GM18526 (cell line): ENCODE measurements around the gene MS4A8.

Experiments used
- POLR2A ChIP-seq: IDR thresholded peaks from 3 replicates; pipeline ENCODE4 v1.6.1; 2011; ENCODE audit not compliant: insufficient read length; ENCODE audit errors: extremely low read depth

MS4A8 gene

GRCh38 chr11:60718524-60719316, 19.3 kb downstream of the MS4A8 start:
- no peak for TF ChIP-seq POLR2A

- no peak for TF ChIP-seq POLR2A
Observed at GRCh38 chr11:60719391-60719790, 20.0 kb downstream of the MS4A8 start.

DNA sequence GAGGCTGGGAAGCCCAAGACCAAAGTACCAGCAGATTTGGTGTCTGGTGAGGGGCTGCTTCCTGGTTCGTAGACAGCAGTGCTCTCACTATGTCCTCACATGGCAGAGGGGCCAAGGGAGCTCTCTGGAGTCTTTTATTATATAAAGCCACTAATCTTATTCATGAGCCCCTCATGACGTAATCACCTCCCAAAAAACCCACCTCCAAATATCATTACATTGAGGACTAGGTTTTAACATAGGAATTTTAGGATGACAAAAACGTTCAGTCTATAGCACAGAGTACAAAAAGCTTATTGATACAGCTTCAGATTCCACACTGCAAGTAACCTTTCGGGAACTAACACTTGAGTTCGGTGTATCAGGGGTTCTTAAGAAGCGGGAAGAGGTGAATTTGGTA, 21.0 kb downstream of the MS4A8 start:
- no peak for TF ChIP-seq POLR2A

GRCh38 chr11:60724420-60724819, 25.0 kb downstream of the MS4A8 start, which contains the start of gene MS4A18:
TSS of gene MS4A18 (plus strand) at chr11:60724720.
- TF ChIP-seq POLR2A = no peak

GRCh38 chr11:60725592-60725991, 26.2 kb downstream of the MS4A8 start:
- TF ChIP-seq POLR2A = no peak

DNA sequence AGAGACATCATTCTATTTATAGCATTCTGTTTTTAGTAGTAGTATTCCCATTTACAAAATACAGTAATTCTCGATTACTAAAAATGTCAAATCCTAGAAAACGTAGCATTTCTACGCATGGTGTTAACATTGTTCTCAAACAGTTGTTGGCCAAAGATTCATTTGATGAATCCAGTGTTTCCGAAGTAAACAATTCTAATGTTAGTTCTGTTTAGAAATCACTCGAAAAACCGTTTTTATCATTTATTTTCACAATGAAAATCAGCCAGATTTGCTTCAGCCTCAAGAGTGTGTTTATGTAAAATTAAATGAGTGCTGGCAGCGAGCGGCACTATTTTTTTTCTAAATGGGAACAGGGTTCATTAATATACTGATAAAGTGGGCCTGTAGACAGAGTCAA, 32.2 kb downstream of the MS4A8 start:
- no peak for TF ChIP-seq POLR2A

- TF ChIP-seq POLR2A = no peak
Observed at GRCh38 chr11:60734279-60734678, 34.9 kb downstream of the MS4A8 start.

DNA sequence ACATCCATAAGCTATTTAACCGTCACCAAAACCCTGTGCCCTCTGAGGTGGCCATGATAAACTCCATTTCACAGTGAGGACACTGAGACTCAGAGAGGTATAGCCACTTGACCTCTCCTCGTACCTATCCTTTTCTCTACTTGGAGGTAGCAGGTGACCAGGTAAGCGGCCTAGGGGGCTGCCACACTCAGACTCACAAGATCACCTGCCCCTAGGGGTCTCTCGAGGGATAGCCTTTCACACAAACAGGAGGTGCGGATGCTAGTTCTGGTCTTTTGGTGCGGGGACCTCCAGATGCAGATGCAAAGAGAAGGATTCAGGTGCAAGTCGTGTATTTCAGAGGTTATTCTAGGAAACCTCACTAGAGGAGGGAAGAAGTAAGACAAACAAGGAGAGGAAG, 39.7 kb downstream of the MS4A8 start:
- TF ChIP-seq POLR2A = no peak

DNA sequence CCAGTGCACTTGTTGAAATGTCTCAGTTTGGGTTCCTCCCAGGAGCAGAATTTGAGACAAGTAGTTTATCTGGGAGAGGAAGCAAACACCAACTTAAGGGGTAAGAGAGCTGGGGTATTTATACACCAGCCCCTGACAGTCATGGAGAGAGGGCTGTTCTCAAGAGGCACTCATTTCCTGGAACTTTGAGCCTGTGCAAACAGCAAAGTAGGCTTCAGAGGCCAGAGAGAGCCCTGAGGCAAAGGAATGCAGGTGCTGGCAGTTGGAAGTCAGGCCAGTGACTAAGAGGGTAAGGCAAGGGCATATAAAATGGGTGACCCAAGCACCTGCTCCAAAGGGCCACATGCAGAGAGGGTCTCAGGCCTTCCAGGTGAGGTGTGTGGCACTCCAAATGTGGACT, 41.2 kb downstream of the MS4A8 start:
- TF ChIP-seq POLR2A = no peak

DNA sequence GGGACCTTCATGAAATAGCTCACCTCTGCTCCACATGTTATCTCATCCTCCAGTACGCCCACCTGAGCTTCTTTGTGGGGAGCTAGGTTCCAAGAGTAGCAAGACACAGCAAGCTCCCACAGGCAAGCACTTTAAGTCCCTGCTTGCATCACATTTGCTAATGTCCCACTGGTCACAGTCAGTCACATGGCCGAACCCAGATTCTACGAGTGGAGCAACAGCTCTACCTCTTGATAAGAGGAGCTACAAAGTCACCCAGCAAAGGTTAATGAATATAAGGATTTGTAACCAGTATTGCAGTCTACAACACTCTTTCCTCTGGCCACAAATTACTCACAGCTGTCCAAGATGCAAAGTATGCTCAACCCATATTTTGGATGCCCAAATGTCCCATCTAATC, 42.0 kb downstream of the MS4A8 start:
- TF ChIP-seq POLR2A = no peak

- no peak for TF ChIP-seq POLR2A
Observed at GRCh38 chr11:60743058-60743457, 43.6 kb downstream of the MS4A8 start.

- no peak for TF ChIP-seq POLR2A
Observed at GRCh38 chr11:60744114-60744513, 44.7 kb downstream of the MS4A8 start.

DNA sequence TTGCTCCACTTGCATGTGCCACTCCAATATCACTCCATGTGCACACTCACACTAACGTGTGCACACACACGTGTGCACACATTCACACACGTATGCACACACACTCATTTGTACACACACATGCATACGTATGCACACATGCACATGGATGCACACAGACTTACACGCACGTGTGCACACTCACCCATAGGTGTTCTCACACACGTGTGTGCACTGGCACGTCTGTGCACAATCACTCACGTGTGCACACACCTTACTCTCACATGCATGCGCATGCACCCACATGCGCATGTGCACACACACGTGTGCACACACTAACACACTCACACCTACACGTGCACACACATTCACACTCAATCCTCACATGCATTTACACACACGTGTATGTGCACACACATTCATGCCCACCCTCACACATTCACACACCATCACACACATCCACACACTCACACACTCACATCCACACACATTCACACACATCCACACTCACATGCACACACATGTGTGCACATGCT, 48.0 kb downstream of the MS4A8 start:
- no peak for TF ChIP-seq POLR2A

- TF ChIP-seq POLR2A = no peak
Observed at GRCh38 chr11:60748225-60748624, 48.8 kb downstream of the MS4A8 start.

GRCh38 chr11:60748821-60749220, 49.4 kb downstream of the MS4A8 start:
- TF ChIP-seq POLR2A = no peak

DNA sequence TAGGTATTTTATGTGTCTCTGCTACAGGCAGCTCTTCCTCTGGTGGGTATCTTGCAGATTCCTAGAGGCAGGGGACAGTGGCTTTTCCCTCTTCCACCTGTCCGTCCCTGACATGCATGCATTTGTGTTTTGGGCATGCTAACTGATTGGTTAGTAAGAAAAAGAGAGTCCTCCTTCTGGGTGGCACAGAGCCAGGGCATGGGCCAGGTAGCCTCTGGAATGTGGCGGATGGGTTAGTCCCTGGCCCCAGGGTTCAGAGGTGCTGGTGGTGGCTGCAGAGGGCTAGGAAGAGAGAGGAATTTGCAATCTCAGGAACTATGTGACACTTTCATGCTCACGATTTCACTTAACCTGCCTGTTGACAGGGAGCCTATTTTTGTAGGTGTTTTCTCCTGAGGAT, 51.5 kb downstream of the MS4A8 start:
- TF ChIP-seq POLR2A = no peak

DNA sequence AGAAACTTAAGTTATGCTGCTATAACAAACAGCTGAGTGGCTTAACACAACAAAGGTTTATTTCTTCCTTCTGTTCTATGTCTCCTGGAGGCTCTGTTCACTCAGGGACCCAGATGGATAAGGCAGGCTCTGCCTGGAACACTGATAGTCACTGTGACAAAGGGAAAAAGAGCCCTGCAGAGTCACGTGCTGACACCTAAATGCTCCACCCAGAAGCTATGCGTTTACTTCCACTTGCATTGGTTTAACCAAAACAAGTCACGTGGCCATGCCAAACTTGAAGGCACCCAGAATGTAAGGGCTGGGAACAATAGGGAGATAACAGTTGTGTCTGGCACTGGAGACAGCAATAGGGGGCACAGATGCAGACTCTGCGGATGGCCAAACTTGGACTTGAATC, 53.9 kb downstream of the MS4A8 start:
- no peak for TF ChIP-seq POLR2A
